Measurements from ENCODE around the gene BCL2L13.

DNA sequence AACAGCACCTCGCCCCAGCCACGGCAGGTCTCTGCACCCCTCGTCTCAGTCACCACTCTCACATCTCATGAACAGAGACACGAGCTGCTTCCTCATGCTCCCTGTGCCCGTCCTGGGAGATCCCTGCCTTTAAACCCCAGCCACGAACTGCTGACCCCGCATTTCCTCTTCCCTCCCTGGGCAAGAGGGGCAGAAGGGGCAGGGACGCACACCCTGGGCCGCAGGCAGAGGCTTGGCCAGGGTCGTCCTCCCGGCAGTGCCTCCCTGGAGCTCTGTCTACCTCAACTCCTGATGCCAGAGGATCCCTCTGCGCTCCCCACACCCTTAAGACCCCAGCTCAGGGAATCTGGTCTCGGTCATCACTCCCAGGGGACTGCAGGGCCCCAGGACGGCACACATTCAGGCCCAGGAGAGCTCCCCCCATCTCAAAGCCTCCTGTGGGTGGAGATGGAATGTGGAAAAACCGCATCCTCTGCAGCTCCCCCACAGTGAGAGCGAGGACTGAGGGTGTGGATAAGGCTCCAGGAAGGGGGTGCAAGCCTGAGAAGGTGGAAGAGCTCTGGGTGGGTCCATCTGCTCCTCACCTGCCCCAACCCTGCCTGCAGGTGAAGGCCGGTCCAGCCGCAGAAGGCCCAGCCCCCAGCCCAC, 134.5 kb downstream of the BCL2L13 start:
- TF ChIP-seq, protein P1, sequence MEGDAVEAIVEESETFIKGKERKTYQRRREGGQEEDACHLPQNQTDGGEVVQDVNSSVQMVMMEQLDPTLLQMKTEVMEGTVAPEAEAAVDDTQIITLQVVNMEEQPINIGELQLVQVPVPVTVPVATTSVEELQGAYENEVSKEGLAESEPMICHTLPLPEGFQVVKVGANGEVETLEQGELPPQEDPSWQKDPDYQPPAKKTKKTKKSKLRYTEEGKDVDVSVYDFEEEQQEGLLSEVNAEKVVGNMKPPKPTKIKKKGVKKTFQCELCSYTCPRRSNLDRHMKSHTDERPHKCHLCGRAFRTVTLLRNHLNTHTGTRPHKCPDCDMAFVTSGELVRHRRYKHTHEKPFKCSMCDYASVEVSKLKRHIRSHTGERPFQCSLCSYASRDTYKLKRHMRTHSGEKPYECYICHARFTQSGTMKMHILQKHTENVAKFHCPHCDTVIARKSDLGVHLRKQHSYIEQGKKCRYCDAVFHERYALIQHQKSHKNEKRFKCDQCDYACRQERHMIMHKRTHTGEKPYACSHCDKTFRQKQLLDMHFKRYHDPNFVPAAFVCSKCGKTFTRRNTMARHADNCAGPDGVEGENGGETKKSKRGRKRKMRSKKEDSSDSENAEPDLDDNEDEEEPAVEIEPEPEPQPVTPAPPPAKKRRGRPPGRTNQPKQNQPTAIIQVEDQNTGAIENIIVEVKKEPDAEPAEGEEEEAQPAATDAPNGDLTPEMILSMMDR (IDR thresholded peaks at IDR 0.05; ENCODE audit: insufficient read depth, low read length) = no peak
- TF ChIP-seq SPI1 (IDR thresholded peaks at IDR 0.05; ENCODE audit: borderline replicate concordance, low read depth) = no peak
- no peak for TF ChIP-seq POLR2AphosphoS5 (IDR thresholded peaks at IDR 0.05; ENCODE audit: low read depth)
- no peak for TF ChIP-seq GABPA (IDR thresholded peaks at IDR 0.05; ENCODE audit: low read depth)
